GDM1 (cell line): Measurements from ENCODE around the gene KHK.
A peak's percentile ranks its signal among the peaks of the same experiment; 100 is the strongest.

ENCODE experiments used
- DNase-seq: peaks from one replicate; lab custom pipeline; 2025; lab: John Stamatoyannopoulos, UW

The KHK gene

DNA sequence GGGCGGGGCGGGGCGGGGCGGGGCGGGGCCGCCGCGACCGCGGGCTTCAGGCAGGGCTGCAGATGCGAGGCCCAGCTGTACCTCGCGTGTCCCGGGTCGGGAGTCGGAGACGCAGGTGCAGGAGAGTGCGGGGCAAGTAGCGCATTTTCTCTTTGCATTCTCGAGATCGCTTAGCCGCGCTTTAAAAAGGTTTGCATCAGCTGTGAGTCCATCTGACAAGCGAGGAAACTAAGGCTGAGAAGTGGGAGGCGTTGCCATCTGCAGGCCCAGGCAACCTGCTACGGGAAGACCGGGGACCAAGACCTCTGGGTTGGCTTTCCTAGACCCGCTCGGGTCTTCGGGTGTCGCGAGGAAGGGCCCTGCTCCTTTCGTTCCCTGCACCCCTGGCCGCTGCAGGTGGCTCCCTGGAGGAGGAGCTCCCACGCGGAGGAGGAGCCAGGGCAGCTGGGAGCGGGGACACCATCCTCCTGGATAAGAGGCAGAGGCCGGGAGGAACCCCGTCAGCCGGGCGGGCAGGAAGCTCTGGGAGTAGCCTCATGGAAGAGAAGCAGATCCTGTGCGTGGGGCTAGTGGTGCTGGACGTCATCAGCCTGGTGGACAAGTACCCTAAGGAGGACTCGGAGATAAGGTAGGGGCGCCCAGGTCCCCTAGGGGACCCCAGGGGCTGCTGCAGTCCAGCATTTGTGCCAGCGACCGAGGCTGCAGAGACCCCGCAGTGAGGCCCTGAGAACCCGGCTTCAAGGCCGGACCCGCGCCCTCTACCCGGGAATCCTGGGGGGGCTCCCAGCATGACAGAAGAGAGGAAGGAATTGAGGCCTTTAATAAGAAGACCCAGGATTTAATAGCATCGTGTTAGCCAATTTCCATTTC, at the start of gene KHK:
Gene KHK (plus strand): TSS at position 49 of the 870 bp plus-strand sequence. CDS start 488 bp downstream, at position 537.
- DNase-seq = no peak

DNA sequence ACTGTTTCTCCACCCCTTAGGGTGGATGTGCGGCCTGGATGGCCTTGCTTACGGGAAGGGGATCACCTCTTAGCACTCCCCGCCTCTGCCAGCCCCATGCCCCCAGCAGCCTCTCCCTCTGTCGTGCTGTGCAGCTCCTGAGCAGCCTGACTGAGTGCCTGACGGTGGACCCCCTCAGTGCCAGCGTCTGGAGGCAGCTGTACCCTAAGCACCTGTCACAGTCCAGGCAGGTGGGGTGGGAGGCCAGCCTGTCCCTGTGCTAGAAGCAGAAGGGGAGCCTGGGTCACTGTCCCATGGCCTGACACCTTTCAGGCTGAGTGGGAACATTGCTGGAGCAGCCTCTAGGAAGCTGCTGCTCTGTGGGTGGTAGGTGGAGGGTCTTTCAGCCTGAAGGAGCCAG, 48.6 kb upstream of the KHK start:
- DNase-seq = no peak

- no peak for DNase-seq
Measured at GRCh38 chr2:27038631-27039339, 47.8 kb upstream of the KHK start.

DNA sequence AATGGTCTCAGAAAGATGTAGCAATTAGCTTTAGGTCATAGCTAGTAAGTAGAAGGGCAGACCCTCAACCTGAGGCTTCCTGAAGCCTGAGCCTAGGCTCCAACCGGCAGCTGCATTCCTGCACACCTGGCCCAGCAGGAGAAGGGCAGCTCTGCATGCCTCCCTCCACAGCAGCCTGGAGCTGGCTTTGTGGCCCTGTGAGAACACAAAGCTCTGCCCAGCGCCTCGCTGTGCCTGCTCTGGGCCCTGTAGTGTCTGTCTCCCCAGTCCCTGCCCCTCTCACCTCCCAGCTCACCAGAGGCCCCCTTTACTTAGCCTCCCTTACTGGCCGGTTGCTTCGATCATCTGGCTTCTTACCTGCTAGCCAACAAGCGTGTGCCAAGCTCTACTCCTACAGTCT, 47.1 kb upstream of the KHK start:
- DNase-seq = no peak

- no peak for DNase-seq
Measured at GRCh38 chr2:27039871-27040270, 46.7 kb upstream of the KHK start.

GRCh38 chr2:27040282-27040681, 46.3 kb upstream of the KHK start:
- DNase-seq = no peak

- no peak for DNase-seq
Measured at GRCh38 chr2:27041752-27042151, 44.8 kb upstream of the KHK start.

- DNase-seq = no peak
Measured at GRCh38 chr2:27042159-27042661, 44.4 kb upstream of the KHK start.

DNA sequence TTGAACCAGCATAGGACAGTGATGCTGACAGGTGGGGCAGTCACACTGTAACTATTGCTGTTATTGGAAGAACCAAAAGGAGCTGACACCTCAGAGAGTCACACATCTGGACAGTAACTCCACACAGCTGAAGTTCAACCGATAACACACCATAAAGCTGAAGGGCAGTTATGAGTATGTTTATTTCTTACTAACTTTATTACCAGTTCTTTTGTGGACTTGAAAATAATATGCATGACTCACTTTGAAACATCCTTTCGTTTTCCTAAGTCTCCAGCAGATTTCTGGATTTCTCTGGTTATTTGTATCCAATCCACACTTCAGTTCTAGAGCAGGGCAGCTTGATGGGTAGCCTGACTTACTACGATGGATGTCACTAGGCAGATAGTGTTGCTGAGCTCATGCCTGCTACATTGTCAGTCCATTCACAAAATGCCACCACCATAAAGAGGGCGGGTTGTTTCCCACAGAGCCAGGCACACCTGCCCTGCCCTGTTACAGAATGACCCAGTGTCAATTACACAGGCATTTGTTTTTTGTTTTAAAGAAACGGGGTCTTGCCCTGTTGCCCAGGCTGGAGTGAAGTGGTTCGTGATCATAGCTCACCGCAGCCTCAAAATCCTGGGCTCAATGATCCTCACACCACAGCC, 43.5 kb upstream of the KHK start:
- no peak for DNase-seq

DNA sequence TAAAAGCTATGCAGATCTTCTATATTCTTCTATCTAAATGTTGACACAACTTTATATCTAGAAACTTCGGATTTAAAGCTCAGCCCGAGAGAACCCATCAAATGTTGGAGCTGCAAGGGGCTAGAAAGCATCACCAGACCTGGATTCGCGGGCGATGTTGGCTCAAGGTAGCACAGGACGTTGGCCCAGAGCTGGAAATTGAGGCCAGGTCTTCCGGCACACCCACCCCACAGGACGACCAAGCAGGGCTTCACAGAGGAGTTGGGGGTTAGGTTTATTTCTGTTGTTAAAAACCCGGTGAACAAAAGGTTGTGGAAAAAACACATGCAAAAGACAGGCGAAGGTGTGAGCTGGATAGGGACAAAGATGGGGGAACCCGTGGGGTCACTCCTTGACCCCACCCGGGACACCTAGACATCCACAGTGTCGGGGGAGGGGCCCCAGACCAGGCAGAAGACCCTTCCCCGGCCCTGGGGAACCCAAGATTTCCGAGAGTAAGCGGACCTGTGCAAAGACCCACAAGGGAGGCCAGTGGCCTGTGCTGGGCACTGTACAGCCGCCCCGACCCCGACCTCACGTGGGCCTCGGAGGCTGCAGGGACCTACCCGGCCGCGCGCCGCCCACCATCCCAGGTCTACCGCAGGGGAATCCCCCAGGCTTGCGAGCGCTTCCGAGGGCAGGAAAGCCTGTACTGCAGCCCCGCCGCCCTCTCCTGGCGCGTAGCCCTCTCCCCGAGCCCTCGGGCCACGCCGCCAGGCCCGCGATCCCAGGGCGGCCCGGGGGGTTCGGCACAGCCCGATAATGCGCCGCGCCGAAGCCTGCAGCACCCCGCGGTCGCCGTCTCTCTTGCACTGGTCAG, 36.9 kb upstream of the KHK start:
- DNase-seq = no peak

DNA sequence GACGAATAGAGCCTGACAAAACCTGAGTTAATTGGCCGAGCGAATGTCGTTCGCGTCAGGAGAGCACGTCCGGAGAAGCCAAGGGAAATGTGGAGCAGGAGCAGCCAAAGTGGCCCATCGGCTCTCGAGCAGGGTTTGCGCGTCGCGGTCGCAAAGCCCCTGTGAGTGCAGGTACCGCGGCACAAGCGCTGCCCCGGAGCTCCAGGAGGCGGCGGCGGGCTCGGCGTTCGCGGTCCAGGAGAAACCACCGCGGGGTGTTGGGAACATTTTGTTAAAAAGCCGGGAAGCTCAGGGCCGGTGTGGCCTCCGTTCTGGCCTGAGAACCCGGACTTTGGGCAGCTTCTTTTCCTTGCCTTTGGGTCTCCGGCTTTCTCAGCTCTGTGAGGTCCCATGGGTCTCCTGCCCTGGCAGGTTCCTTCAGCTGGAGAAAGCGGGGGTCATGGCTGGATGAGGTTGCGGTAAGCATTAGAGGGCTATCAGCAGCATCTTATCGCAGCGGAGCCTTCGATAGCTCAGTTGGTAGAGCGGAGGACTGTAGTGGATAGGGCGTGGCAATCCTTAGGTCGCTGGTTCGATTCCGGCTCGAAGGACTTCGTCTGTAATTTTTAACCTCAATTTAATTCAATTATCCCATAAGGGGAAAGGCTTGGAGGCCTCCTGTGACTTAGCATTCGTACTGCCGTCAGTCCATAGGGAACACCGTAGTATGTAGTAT, 36.1 kb upstream of the KHK start:
- peak; percentile 87 for DNase-seq

DNA sequence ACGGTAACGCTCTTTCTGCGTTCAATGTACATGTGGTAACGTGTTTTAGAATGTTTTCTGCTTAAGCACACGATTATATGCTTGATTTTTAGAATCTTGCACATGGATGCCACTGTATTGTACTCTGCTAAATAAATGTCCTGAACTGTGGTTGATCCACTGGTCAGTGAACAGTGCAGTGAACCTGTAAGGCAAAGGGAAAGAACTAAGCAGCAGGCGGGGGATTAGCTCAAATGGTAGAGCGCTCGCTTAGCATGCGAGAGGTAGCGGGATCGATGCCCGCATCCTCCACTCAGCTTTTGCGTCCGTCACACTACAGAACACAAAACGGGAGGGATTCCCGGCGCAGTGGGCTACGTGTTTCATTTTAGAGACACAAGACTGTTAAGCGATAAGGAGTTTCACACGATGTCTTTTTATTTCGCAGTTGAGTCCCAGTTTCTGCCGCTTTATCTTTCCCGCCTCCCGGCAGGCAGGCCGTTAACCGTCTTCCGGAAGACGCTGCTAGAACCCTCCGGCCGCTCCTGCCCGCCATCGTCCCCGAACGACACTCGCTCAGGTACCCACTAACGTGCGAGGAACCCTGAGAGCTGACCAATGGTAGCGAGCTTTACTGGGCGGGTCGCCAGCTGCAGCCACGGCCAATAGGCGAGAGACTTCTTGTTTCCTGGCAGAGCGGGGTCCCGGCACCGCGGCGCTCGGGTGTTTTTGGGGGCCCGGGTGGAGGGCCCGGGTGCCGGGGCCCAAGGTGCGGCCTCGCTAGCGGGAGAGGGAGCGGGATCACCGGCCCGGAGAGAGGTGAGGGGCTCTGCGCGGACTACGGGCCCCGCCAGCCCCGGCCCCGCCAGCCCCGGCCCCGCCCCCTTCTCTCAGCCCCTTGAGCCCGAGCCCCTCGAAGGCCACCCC, 35.3 kb upstream of the KHK start, which contains the start of gene AGBL5:
Gene AGBL5 (plus strand): TSS at position 673 of the 906 bp plus-strand sequence. CDS start 1,291 bp downstream, outside the sequence.
- DNase-seq = peak; percentile 91

DNA sequence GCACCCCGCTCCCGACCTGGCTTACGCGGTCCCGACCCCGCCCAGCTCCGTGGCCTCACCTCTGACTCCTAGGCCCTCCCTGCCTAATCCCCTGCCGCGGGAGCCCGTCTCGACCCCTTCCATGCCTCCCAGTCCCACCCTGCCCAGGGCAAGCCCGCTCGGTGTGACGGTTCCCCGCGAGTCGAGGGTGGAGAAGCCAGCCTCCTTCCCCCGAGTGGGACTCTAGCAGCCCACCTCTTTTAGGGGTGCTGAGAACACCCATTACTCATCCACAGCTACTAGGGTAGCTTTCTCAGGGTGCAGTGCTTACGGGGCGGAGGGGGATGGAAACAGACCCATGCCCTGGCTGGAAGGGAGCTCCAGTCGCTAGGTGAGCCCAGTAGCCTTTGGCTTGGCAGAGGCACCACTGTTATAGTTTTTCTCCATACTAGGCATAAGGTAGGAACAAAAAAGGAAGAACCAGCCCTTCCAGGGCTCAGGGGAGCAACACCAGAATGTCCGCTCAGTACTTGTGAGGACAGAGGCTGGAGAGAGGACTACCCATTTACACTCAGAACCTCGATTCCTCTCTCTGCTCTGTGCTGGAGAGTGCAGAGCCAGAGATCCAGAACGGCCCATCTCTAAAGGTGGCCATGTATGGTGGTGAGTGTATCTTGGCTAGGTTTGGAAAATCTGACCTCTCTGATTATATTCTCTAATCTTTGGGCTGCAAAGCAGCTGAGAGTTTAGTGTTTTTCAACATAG, 34.5 kb upstream of the KHK start:
- DNase-seq = no peak

DNA sequence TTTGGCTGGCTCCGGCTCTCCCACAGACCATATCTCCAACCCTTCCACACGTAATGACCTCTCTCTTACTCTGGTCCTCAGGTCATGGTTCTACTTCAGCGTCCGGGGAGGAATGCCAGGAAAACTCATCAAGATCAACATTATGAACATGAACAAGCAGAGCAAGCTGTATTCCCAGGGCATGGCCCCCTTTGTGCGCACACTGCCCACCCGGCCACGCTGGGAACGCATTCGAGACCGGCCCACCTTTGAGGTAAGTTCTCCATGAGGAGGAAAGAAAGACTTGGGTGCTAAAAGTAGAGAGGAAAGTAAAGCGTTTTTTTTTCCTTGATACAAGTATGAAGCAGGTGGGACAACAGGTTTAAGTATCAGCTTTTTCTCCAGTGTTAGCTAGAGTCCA, 33.3 kb upstream of the KHK start:
- no peak for DNase-seq

DNA sequence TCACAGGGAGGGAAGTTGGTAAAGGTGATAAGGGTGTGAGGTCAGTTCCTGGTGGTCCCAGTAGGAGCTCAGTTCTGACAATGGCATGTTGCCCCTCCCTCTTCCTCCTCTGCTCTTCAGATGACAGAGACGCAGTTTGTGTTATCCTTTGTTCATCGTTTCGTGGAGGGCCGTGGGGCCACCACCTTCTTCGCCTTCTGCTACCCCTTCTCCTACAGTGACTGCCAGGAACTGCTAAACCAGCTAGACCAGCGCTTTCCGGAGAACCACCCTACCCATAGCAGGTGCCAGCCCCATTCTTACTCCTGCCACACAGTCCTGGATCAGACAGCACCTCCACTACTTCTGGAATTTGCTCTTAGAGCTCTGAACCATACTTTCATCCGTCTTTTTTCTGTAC, 32.8 kb upstream of the KHK start:
- DNase-seq = no peak

GRCh38 chr2:27054721-27055120, 31.9 kb upstream of the KHK start:
- DNase-seq = no peak

- no peak for DNase-seq
Measured at GRCh38 chr2:27057184-27057583, 29.4 kb upstream of the KHK start.

DNA sequence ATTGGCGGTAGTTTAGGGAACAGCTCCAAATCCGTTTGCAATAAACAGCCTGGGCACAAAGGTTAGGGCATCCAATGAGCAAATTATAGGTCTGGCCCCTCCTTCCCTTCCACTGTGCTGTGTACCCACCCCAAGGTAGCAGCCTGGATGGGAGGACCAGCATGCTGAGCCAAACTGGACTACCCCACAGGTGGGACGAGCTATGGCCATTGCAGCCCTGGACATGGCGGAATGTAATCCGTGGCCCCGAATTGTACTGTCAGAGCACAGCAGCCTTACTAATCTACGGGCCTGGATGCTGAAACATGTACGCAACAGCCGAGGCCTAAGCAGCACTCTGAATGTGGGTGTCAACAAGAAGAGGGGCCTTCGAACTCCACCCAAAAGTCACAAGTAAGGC, 28.4 kb upstream of the KHK start:
- DNase-seq = no peak
